HepG2 (cell line): ENCODE measurements around the gene ARGLU1. TPM values are rescaled to one million over a fixed set of nuclear protein-coding genes. Genes with fewer than 3 reads are reported as not detected.
A peak's percentile ranks its signal among the peaks of the same experiment; 100 is the strongest.

ENCODE experiments used
- ADNP ChIP-seq: sonication (generic); formaldehyde crosslinking; IDR thresholded peaks from 2 replicates; pipeline ENCODE4 v1.4.0; 2020; ENCODE audit warnings: missing genetic modification reagents
- ARNT ChIP-seq: fragments of 450-650 bp; IDR thresholded peaks from 2 replicates; pipeline ENCODE4 v1.6.1; 2017
- ATM ChIP-seq: fragments of 450-650 bp; IDR thresholded peaks from 2 replicates; pipeline ENCODE4 v1.7.1; 2017; ENCODE audit warnings: mild to moderate bottlenecking, borderline replicate concordance
- GATAD2A ChIP-seq: IDR thresholded peaks from 2 replicates; pipeline ENCODE4 v1.6.1; 2016
- HNRNPH1 ChIP-seq: fragments of 200-400 bp; formaldehyde crosslinking; optimal IDR thresholded peaks from 2 replicates; pipeline ENCODE3; 2017; ENCODE audit warnings: mild to moderate bottlenecking, low read depth, low read length
- HOXA9 ChIP-seq: sonication (generic); formaldehyde crosslinking; IDR thresholded peaks from 2 replicates; pipeline ENCODE4 v1.8.1; 2022; ENCODE audit warnings: missing genetic modification reagents, mild to moderate bottlenecking, moderate library complexity, borderline replicate concordance
- KLF12 ChIP-seq: sonication (generic); formaldehyde crosslinking; IDR thresholded peaks from 2 replicates; pipeline ENCODE4 v1.4.0; 2020; ENCODE audit warnings: missing genetic modification reagents, borderline replicate concordance
- MEIS2 ChIP-seq: sonication (generic); formaldehyde crosslinking; IDR thresholded peaks from 2 replicates; pipeline ENCODE4 v1.9.0; 2021; ENCODE audit warnings: mild to moderate bottlenecking, missing genetic modification reagents
- NCOA1 ChIP-seq: sonication (generic); formaldehyde crosslinking; IDR thresholded peaks from 2 replicates; pipeline ENCODE4 v1.9.0; 2021; ENCODE audit warnings: missing genetic modification reagents
- NFE2L2 ChIP-seq: fragments of 150-350 bp; IDR thresholded peaks from 2 replicates; pipeline ENCODE4 v1.6.1; 2014; ENCODE audit warnings: low read length
- PPARG ChIP-seq: conservative IDR thresholded peaks from 2 replicates; pipeline ENCODE4 v1.6.1; 2016; ENCODE audit warnings: missing biosample characterization, missing genetic modification reagents
- STAT5B ChIP-seq: sonication (generic); formaldehyde crosslinking; IDR thresholded peaks from 2 replicates; pipeline ENCODE4 v1.4.0; 2020; ENCODE audit warnings: missing genetic modification reagents
- SUZ12 ChIP-seq: fragments of 150-350 bp; IDR thresholded peaks from 2 replicates; pipeline ENCODE4 v1.6.1; 2014; ENCODE audit warnings: low read depth, low read length
- TBX2 ChIP-seq: sonication (generic); formaldehyde crosslinking; IDR thresholded peaks from 2 replicates; pipeline ENCODE4 v1.5.0; 2020; ENCODE audit warnings: missing genetic modification reagents, mild to moderate bottlenecking, borderline replicate concordance
- TOPORS ChIP-seq: sonication (generic); formaldehyde crosslinking; IDR thresholded peaks from 2 replicates; pipeline ENCODE4 v1.8.0; 2023; ENCODE audit warnings: mild to moderate bottlenecking, missing genetic modification reagents
- YEATS4 ChIP-seq: sonication (generic); formaldehyde crosslinking; IDR thresholded peaks from 2 replicates; pipeline ENCODE4 v1.4.0; 2020; ENCODE audit warnings: missing genetic modification reagents, borderline replicate concordance
- ZBTB20 ChIP-seq: sonication (generic); formaldehyde crosslinking; IDR thresholded peaks from 2 replicates; pipeline ENCODE4 v1.8.1; 2023; ENCODE audit warnings: missing genetic modification reagents, low read depth, mild to moderate bottlenecking, borderline replicate concordance
- ZFY ChIP-seq: sonication (generic); formaldehyde crosslinking; IDR thresholded peaks from 2 replicates; pipeline ENCODE4 v1.4.0; 2020; ENCODE audit warnings: missing genetic modification reagents
- ZNF20 ChIP-seq: sonication (generic); formaldehyde crosslinking; IDR thresholded peaks from 2 replicates; pipeline ENCODE4 v1.4.0; 2020; ENCODE audit warnings: mild to moderate bottlenecking, moderate library complexity, missing genetic modification reagents
- ZNF253 ChIP-seq: sonication (generic); formaldehyde crosslinking; IDR thresholded peaks from 2 replicates; pipeline ENCODE4 v1.8.0; 2022; ENCODE audit warnings: mild to moderate bottlenecking, missing genetic modification reagents, borderline replicate concordance
- ZNF670 ChIP-seq: sonication (generic); formaldehyde crosslinking; IDR thresholded peaks from 2 replicates; pipeline ENCODE4 v1.8.0; 2022; ENCODE audit warnings: mild to moderate bottlenecking, missing genetic modification reagents, borderline replicate concordance
- ZNF768 ChIP-seq: sonication (generic); formaldehyde crosslinking; IDR thresholded peaks from 2 replicates; pipeline ENCODE4 v1.4.0; 2020; ENCODE audit warnings: missing genetic modification reagents
- polyA plus RNA-seq, 8 experiments: library from polyadenylated mRNA; depleted of rRNA in 3 of 8; stranded (reverse) in 7 of 8; unstranded in 1 of 8; fragments of >200 nt; fragmentation: Illumina TruSeq in 4 of 8; extraction: Trizol in 4 of 8; gene quantifications; 2 replicates each; pipeline versions ENCODE4 v1.2.1 to v1.2.3, GENCODE V29; 2011 to 2016; ENCODE audit warnings: low read depth in 4 of 8, missing spikeins in 1 of 8, mixed read lengths in 1 of 8; ENCODE audit not compliant: insufficient read depth in 1 of 8
- total RNA-seq, 5 experiments: library from RNA; depleted of rRNA; stranded (reverse); fragments of >200 nt; fragmentation: Illumina TruSeq; extraction: Trizol; gene quantifications; 2 replicates each; pipeline ENCODE4 v1.2.3, GENCODE V29; 2016; ENCODE audit warnings: low read depth in 1 of 5
- TF ChIP-seq, protein P1 (sequence below): sonication (generic); formaldehyde crosslinking; conservative IDR thresholded peaks from 2 replicates; pipeline ENCODE4 v1.5.0; 2020; ENCODE audit warnings: missing genetic modification reagents
- TF ChIP-seq, protein P2 (sequence below): sonication (generic); formaldehyde crosslinking; IDR thresholded peaks from 2 replicates; pipeline ENCODE4 v1.4.0; 2020; ENCODE audit warnings: missing genetic modification reagents
- TF ChIP-seq, protein P3 (sequence below): IDR thresholded peaks from 2 replicates; pipeline ENCODE4 v1.6.1; 2016; ENCODE audit warnings: control low read depth
- TF ChIP-seq, protein P4 (sequence below): sonication (generic); formaldehyde crosslinking; IDR thresholded peaks from 2 replicates; pipeline ENCODE4 v1.5.0; 2020; ENCODE audit warnings: mild to moderate bottlenecking, low read depth, missing genetic modification reagents, borderline replicate concordance
- TF ChIP-seq, protein P5 (sequence below): sonication (generic); formaldehyde crosslinking; IDR thresholded peaks from 2 replicates; pipeline ENCODE4 v1.5.0; 2020; ENCODE audit warnings: missing genetic modification reagents, mild to moderate bottlenecking, borderline replicate concordance

ARGLU1 gene
- total and polyA plus RNA-seq, 2 of the 13 experiments (the other 11 are each of a cell fraction or from before 2014, with no cell fraction given) = 47.1 to 70.6 TPM

DNA sequence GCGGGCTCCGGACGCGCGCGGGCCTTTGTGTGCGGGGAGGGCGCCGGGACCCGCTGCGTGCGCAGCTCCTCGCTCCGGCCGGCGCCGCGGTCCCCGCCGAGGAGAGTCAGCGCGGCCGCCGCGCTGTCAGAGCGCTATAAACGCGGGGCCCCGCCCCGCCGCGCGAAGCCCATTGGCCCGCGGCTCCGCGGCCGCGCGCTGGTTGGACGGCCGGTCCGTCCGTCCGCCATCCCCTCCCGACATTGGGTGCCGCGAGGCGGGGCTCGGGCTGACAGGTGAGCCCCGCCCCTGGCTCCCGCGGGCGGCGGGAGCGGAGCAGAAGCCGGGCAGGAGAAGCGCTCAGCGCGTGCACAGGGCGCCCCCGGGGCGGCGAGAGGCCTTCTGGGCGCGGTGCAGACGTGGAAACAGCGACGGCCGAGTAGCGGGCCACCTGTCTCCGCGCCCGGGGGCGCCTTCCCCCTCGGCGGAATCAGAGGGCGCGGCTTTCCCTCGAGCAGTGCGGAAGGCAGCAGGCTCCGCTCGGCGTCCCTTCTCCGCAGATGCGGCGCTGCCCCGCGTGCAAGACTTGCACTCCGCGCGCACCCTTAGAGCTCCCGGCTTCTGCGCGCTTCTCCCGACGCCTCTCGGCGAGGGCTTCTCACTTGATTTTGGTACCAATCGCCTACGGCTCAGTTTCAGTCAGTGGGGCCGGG lies 32.2 kb downstream of the ARGLU1 start, which contains the start of gene EFNB2 (continued):
- no peak for TF ChIP-seq NCOA1
- TF ChIP-seq ARNT = no peak
- TF ChIP-seq ATM = no peak
- 0 out of 2 replicates have a peak, but pooled peaks have one; percentile 61 for TF ChIP-seq HOXA9
- TF ChIP-seq ZNF253 (CRISPR knock-in tag) = no peak
- TF ChIP-seq, protein P1, sequence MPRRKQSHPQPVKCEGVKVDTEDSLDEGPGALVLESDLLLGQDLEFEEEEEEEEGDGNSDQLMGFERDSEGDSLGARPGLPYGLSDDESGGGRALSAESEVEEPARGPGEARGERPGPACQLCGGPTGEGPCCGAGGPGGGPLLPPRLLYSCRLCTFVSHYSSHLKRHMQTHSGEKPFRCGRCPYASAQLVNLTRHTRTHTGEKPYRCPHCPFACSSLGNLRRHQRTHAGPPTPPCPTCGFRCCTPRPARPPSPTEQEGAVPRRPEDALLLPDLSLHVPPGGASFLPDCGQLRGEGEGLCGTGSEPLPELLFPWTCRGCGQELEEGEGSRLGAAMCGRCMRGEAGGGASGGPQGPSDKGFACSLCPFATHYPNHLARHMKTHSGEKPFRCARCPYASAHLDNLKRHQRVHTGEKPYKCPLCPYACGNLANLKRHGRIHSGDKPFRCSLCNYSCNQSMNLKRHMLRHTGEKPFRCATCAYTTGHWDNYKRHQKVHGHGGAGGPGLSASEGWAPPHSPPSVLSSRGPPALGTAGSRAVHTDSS (CRISPR knock-in tag) = no peak
- TF ChIP-seq, protein P2, sequence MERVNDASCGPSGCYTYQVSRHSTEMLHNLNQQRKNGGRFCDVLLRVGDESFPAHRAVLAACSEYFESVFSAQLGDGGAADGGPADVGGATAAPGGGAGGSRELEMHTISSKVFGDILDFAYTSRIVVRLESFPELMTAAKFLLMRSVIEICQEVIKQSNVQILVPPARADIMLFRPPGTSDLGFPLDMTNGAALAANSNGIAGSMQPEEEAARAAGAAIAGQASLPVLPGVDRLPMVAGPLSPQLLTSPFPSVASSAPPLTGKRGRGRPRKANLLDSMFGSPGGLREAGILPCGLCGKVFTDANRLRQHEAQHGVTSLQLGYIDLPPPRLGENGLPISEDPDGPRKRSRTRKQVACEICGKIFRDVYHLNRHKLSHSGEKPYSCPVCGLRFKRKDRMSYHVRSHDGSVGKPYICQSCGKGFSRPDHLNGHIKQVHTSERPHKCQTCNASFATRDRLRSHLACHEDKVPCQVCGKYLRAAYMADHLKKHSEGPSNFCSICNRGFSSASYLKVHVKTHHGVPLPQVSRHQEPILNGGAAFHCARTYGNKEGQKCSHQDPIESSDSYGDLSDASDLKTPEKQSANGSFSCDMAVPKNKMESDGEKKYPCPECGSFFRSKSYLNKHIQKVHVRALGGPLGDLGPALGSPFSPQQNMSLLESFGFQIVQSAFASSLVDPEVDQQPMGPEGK (CRISPR knock-in tag) = no peak
- no peak for TF ChIP-seq TOPORS
- TF ChIP-seq, protein P3, sequence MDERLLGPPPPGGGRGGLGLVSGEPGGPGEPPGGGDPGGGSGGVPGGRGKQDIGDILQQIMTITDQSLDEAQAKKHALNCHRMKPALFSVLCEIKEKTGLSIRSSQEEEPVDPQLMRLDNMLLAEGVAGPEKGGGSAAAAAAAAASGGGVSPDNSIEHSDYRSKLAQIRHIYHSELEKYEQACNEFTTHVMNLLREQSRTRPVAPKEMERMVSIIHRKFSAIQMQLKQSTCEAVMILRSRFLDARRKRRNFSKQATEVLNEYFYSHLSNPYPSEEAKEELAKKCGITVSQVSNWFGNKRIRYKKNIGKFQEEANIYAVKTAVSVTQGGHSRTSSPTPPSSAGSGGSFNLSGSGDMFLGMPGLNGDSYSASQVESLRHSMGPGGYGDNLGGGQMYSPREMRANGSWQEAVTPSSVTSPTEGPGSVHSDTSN = peak; percentile 75
- TF ChIP-seq, protein P4, sequence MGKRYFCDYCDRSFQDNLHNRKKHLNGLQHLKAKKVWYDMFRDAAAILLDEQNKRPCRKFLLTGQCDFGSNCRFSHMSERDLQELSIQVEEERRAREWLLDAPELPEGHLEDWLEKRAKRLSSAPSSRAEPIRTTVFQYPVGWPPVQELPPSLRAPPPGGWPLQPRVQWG (CRISPR knock-in tag) = no peak
- TF ChIP-seq ZNF670 = no peak
- TF ChIP-seq YEATS4 (CRISPR knock-in tag) = peak; percentile 71
- TF ChIP-seq HNRNPH1 = no peak
- TF ChIP-seq PPARG = no peak
- TF ChIP-seq TBX2 (CRISPR knock-in tag) = peak; percentile 40; the same call in 1 of the 2 replicates
- TF ChIP-seq NFE2L2 = no peak
- TF ChIP-seq ADNP (CRISPR knock-in tag) = no peak
- TF ChIP-seq, protein P5, sequence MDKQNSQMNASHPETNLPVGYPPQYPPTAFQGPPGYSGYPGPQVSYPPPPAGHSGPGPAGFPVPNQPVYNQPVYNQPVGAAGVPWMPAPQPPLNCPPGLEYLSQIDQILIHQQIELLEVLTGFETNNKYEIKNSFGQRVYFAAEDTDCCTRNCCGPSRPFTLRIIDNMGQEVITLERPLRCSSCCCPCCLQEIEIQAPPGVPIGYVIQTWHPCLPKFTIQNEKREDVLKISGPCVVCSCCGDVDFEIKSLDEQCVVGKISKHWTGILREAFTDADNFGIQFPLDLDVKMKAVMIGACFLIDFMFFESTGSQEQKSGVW (CRISPR knock-in tag) = no peak
- TF ChIP-seq ZFY = peak; percentile 57
- TF ChIP-seq GATAD2A = no peak
- TF ChIP-seq KLF12 = peak; percentile 86
- TF ChIP-seq STAT5B (CRISPR knock-in tag) = no peak
- TF ChIP-seq ZNF20 (CRISPR knock-in tag) = no peak
- no peak for TF ChIP-seq SUZ12
- TF ChIP-seq ZBTB20 (CRISPR knock-in tag) = no peak
- no peak for TF ChIP-seq ZNF768 (CRISPR knock-in tag)
- peak; percentile 41; the same call in 1 of the 2 replicates for TF ChIP-seq MEIS2
